ENCODE measurements around the gene KAZN.

KAZN gene

DNA sequence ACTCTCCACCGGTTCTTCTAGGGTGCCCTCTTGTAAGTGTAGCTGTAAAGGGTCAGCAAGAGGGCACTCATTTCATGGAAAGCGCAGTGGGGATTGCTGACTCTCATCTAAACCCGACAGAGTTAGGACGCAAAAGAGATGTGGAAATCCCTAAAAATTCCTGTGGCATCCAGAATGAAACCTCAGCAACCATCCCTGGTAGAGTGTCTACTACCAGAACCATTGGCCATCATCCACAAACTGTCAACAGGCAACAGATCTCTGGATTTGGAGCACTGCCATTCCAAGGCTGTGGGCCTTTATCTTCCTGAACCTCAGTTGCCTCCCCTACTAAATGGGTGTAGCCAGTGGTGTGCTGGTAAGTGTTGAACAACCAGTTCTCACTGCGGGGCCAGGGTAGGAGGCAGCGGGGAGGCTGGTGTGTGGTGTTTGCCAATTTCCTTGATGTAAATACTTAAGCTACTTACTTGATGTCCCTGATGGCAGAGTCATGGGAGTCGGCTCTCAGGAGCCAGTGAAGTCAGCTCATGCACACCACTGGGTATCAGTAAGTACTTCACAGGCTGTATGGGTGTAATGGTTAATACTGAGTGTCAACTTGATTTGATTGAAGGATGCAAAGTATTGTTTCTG is 195.8 kb downstream of the KAZN start:
- H3K27ac ChIP-seq (ENCODE audit: low read depth, low read length) = no peak overlapping the region
- H3K4me3 ChIP-seq (ENCODE audit: low read depth, low read length) = no peak overlapping the region
- no peaks in the 10 kb centered on the region for H3K9me3 ChIP-seq (ENCODE audit: control insufficient read depth, insufficient read depth, low read depth, low read length)
- H3K27me3 ChIP-seq (ENCODE audit: control insufficient read depth, insufficient read depth, low read length) = no peaks in the 10 kb centered on the region
- H3K4me1 ChIP-seq (ENCODE audit: control insufficient read depth, insufficient read depth, low read length) = no peaks in the 10 kb centered on the region
- H3K9ac ChIP-seq (ENCODE audit: low read length) = no peak overlapping the region
- no peaks in the 10 kb centered on the region for H3K36me3 ChIP-seq (ENCODE audit: control insufficient read depth, insufficient read depth, low read length)

DNA sequence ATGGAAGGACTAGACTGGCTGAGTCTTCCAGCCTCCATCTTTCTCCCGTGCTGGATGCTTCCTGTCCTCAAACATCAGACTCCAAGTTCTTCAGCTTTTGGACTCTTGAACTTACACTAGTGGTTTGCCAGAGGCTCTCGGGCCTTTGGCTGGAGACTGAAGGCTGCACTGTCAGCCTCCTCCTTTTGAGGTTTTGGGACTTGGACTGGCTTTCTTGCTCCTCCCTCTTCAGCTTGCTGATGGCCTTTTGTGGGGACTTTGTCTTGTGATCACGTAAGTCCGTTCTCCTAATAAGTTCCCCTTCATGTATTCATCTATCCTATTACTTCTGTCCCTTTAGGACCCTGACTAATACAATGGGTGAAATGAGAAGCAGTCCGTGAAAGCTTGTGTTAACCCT is 196.4 kb downstream of the KAZN start:
- no peak overlapping the region for H3K9ac ChIP-seq (ENCODE audit: low read length)
- H3K27ac ChIP-seq (ENCODE audit: low read depth, low read length) = no peak overlapping the region
- no peak overlapping the region for H3K4me3 ChIP-seq (ENCODE audit: low read depth, low read length)
- no peaks in the 10 kb centered on the region for H3K9me3 ChIP-seq (ENCODE audit: control insufficient read depth, insufficient read depth, low read depth, low read length)
- no peaks in the 10 kb centered on the region for H3K36me3 ChIP-seq (ENCODE audit: control insufficient read depth, insufficient read depth, low read length)
- H3K27me3 ChIP-seq (ENCODE audit: control insufficient read depth, insufficient read depth, low read length) = no peaks in the 10 kb centered on the region
- no peaks in the 10 kb centered on the region for H3K4me1 ChIP-seq (ENCODE audit: control insufficient read depth, insufficient read depth, low read length)

GRCh38 chr1:14795589-14795988 is 197.1 kb downstream of the KAZN start:
- Histone ChIP-seq H3K4me3 (ENCODE audit: low read depth, low read length) (no peak overlapping the region), H3K9ac (ENCODE audit: low read length) (no peak overlapping the region), H3K4me1 (ENCODE audit: control insufficient read depth, insufficient read depth, low read length) (no peaks in the 10 kb centered on the region), H3K9me3 (ENCODE audit: control insufficient read depth, insufficient read depth, low read depth, low read length) (no peaks in the 10 kb centered on the region), H3K36me3 (ENCODE audit: control insufficient read depth, insufficient read depth, low read length) (no peaks in the 10 kb centered on the region), H3K27ac (ENCODE audit: low read depth, low read length) (no peak overlapping the region), H3K27me3 (ENCODE audit: control insufficient read depth, insufficient read depth, low read length) (no peaks in the 10 kb centered on the region)

DNA sequence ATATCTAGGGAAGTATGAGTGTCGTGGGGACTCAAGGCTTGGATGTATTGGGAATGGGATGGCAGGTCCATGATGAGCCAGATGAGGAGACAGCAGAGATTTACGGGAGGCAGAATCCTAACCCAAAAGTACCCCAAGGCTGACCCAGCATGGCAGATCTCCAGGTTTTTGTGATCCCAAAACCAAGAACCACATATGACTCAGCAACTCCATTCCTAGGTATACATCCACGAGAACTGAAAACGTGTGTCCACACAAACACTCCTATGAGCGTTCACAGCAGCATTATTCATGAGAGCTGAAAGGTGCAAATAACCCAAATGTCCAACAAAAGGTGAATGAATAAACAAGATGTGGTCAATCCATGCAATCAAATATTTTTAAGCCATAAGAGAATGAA is 201.5 kb downstream of the KAZN start:
- Histone ChIP-seq H3K4me1 (ENCODE audit: control insufficient read depth, insufficient read depth, low read length) (no peaks in the 10 kb centered on the region; the same call in 1 of the 2 replicates), H3K36me3 (ENCODE audit: control insufficient read depth, insufficient read depth, low read length) (no peaks in the 10 kb centered on the region), H3K27ac (ENCODE audit: low read depth, low read length) (no peak overlapping the region), H3K27me3 (ENCODE audit: control insufficient read depth, insufficient read depth, low read length) (no peaks in the 10 kb centered on the region), H3K9me3 (ENCODE audit: control insufficient read depth, insufficient read depth, low read depth, low read length) (peaks cover 3% of the 10 kb centered on the region; the same call in 1 of the 2 replicates), H3K4me3 (ENCODE audit: low read depth, low read length) (no peak overlapping the region), H3K9ac (ENCODE audit: low read length) (no peak overlapping the region)

DNA sequence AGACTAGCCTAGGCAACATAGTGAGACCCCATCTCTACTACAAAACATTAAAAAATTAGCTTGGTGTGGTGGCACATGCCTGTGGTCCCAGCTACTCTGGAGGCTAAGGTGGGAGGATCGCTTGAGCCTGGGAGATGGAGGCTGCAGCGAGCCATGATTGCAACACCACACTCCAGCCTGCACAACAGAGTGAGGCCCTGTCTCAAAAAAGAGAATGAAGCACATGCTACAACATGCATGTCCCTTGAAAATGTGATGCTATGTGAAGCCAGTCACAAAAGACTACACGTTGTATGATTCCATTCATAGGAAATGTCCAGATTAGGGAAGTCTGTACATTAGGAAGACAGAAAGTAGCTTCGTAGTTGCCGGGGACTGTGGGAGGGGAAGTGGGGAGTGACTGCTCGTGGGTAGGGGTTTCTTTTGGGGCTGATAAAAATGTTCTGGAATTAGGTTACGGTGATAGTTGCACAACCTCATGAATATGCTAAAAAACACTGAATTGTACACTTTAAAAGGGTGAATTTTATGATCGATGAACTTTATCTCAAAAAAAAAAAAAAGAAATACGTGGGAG is 202.1 kb downstream of the KAZN start:
- no peak overlapping the region for H3K4me3 ChIP-seq (ENCODE audit: low read depth, low read length)
- no peaks in the 10 kb centered on the region for H3K36me3 ChIP-seq (ENCODE audit: control insufficient read depth, insufficient read depth, low read length)
- no peaks in the 10 kb centered on the region; the same call in 1 of the 2 replicates for H3K4me1 ChIP-seq (ENCODE audit: control insufficient read depth, insufficient read depth, low read length)
- H3K9me3 ChIP-seq (ENCODE audit: control insufficient read depth, insufficient read depth, low read depth, low read length) = peaks cover 6% of the 10 kb centered on the region; the same call in 1 of the 2 replicates
- H3K27me3 ChIP-seq (ENCODE audit: control insufficient read depth, insufficient read depth, low read length) = no peaks in the 10 kb centered on the region
- H3K9ac ChIP-seq (ENCODE audit: low read length) = no peak overlapping the region
- no peak overlapping the region for H3K27ac ChIP-seq (ENCODE audit: low read depth, low read length)

GRCh38 chr1:14803002-14803789 is 204.7 kb downstream of the KAZN start:
- Histone ChIP-seq H3K4me1 (ENCODE audit: control insufficient read depth, insufficient read depth, low read length) (no peaks in the 10 kb centered on the region; the same call in 1 of the 2 replicates), H3K9me3 (ENCODE audit: control insufficient read depth, insufficient read depth, low read depth, low read length) (peaks cover 30% of the 10 kb centered on the region), H3K36me3 (ENCODE audit: control insufficient read depth, insufficient read depth, low read length) (0 out of 2 replicates have a peak, but pooled peaks cover 3% of the 10 kb centered on the region), H3K4me3 (ENCODE audit: low read depth, low read length) (no peak overlapping the region), H3K27ac (ENCODE audit: low read depth, low read length) (no peak overlapping the region), H3K27me3 (ENCODE audit: control insufficient read depth, insufficient read depth, low read length) (no peaks in the 10 kb centered on the region), H3K9ac (ENCODE audit: low read length) (no peak overlapping the region)

DNA sequence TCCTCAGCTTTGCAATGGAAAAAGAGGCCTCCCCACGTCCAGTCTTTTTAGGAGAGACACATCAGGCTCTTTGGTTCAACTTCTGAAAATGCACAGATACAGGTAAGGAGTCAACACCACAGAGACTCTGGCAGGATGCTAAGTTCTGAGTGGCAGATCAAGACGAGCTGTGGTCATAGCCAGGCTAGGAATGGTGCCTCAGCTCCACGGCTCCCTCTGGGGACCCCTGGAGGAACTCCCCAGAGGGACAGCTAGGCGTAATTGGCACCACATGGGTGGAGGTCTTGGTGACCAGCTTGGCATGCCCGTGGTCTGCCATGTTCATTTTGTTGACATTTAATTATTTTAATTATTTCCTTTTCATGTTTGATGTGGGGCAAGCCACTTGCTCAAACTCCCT is 206.1 kb downstream of the KAZN start:
- no peak overlapping the region for H3K9ac ChIP-seq (ENCODE audit: low read length)
- H3K27ac ChIP-seq (ENCODE audit: low read depth, low read length) = no peak overlapping the region
- H3K9me3 ChIP-seq (ENCODE audit: control insufficient read depth, insufficient read depth, low read depth, low read length) = peaks cover 32% of the 10 kb centered on the region
- H3K27me3 ChIP-seq (ENCODE audit: control insufficient read depth, insufficient read depth, low read length) = no peaks in the 10 kb centered on the region
- no peak overlapping the region for H3K4me3 ChIP-seq (ENCODE audit: low read depth, low read length)
- 0 out of 2 replicates have a peak, but pooled peaks cover 3% of the 10 kb centered on the region for H3K36me3 ChIP-seq (ENCODE audit: control insufficient read depth, insufficient read depth, low read length)
- H3K4me1 ChIP-seq (ENCODE audit: control insufficient read depth, insufficient read depth, low read length) = no peaks in the 10 kb centered on the region; the same call in 1 of the 2 replicates

DNA sequence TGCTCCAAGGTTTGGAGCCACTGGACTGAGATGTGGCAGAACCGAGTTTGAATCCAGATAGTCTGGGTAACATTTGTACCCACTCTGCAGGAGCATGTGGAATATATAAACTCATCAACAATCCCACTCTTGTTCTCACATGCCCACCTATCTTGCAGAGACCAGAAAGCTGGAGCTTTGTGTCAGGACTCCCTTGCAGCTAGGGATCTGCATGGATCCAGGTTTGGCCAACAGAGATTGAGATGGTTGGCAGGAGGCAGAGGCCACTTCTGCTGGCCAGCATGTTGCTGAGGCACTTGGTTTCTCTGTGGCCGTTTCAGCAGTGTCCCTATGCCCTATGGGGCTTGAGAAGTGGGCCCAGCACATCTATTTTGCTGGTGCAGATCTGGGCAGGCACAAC is 208.3 kb downstream of the KAZN start:
- no peaks in the 10 kb centered on the region; the same call in 1 of the 2 replicates for H3K4me1 ChIP-seq (ENCODE audit: control insufficient read depth, insufficient read depth, low read length)
- H3K9me3 ChIP-seq (ENCODE audit: control insufficient read depth, insufficient read depth, low read depth, low read length) = peaks cover 32% of the 10 kb centered on the region
- no peak overlapping the region for H3K27ac ChIP-seq (ENCODE audit: low read depth, low read length)
- no peak overlapping the region for H3K4me3 ChIP-seq (ENCODE audit: low read depth, low read length)
- H3K9ac ChIP-seq (ENCODE audit: low read length) = no peak overlapping the region
- H3K36me3 ChIP-seq (ENCODE audit: control insufficient read depth, insufficient read depth, low read length) = 0 out of 2 replicates have a peak, but pooled peaks cover 3% of the 10 kb centered on the region
- H3K27me3 ChIP-seq (ENCODE audit: control insufficient read depth, insufficient read depth, low read length) = no peaks in the 10 kb centered on the region

GRCh38 chr1:14808768-14809167 is 210.3 kb downstream of the KAZN start:
- H3K36me3 ChIP-seq (ENCODE audit: control insufficient read depth, insufficient read depth, low read length) = 0 out of 2 replicates have a peak, but pooled peaks cover 3% of the 10 kb centered on the region
- peaks cover 32% of the 10 kb centered on the region for H3K9me3 ChIP-seq (ENCODE audit: control insufficient read depth, insufficient read depth, low read depth, low read length)
- no peak overlapping the region for H3K27ac ChIP-seq (ENCODE audit: low read depth, low read length)
- H3K4me1 ChIP-seq (ENCODE audit: control insufficient read depth, insufficient read depth, low read length) = no peaks in the 10 kb centered on the region
- H3K4me3 ChIP-seq (ENCODE audit: low read depth, low read length) = no peak overlapping the region
- no peak overlapping the region for H3K9ac ChIP-seq (ENCODE audit: low read length)
- no peaks in the 10 kb centered on the region for H3K27me3 ChIP-seq (ENCODE audit: control insufficient read depth, insufficient read depth, low read length)

GRCh38 chr1:14809191-14809981 is 210.9 kb downstream of the KAZN start:
- no peaks in the 10 kb centered on the region for H3K27me3 ChIP-seq (ENCODE audit: control insufficient read depth, insufficient read depth, low read length)

More at GRCh38 chr1:14809191-14809981, 210.9 kb downstream of the KAZN start:
- H3K9ac ChIP-seq (ENCODE audit: low read length) = no peak overlapping the region
- no peaks in the 10 kb centered on the region for H3K4me1 ChIP-seq (ENCODE audit: control insufficient read depth, insufficient read depth, low read length)
- H3K36me3 ChIP-seq (ENCODE audit: control insufficient read depth, insufficient read depth, low read length) = 0 out of 2 replicates have a peak, but pooled peaks cover 3% of the 10 kb centered on the region
- peaks cover 32% of the 10 kb centered on the region for H3K9me3 ChIP-seq (ENCODE audit: control insufficient read depth, insufficient read depth, low read depth, low read length)
- H3K27ac ChIP-seq (ENCODE audit: low read depth, low read length) = no peak overlapping the region
- no peak overlapping the region for H3K4me3 ChIP-seq (ENCODE audit: low read depth, low read length)
